PC-3 (cell line): ENCODE results near the gene HAND2. TPM values are rescaled to one million over a fixed set of nuclear protein-coding genes. Genes with fewer than 3 reads are reported as not detected.

Experiments
- ATAC-seq: fragments of 200-7000 bp; cut with Tn5 transposase; 2 replicates; pipeline ENCODE4 v1.9.1; 2020; ENCODE audit warnings: mild to moderate bottlenecking, moderate library complexity
- BruUV-seq: library from RNA; stranded (reverse); fragments of 400-500 nt; replicated peaks from 2 replicates; lab custom pipeline; 2021; lab: Mats Ljungman, UMichigan
- CTCF ChIA-PET: fragments of 300-600 bp; sonication (Branson Sonifier 250); formaldehyde crosslinking; loops from one replicate; lab custom pipeline; 2022; ENCODE audit warnings: antibody characterized with exemption; lab: Charles Lee
- POLR2A ChIA-PET: fragments of 300-600 bp; sonication (Branson Sonifier 250); formaldehyde crosslinking; loops from one replicate; lab custom pipeline; 2022; ENCODE audit warnings: antibody characterized with exemption; ENCODE audit not compliant: unreplicated experiment; lab: Charles Lee
- DNase-seq: peaks from one replicate; pipeline ENCODE4 v3.0.0-alpha.2; 2015
- H2AFZ ChIP-seq: fragments of 300-600 bp; sonication (generic); 2 replicates; pipeline ENCODE4 v1.6.0; 2016; ENCODE audit warnings: antibody characterized with exemption, low read length
- H3F3A ChIP-seq: fragments of 300-600 bp; sonication (generic); one replicate; pipeline ENCODE4 v1.6.0; 2017; ENCODE audit warnings: antibody characterized with exemption, low read length, control low read depth, mild to moderate bottlenecking; ENCODE audit not compliant: unreplicated experiment
- H3K27ac ChIP-seq: fragments of 300-600 bp; sonication (generic); 2 replicates; pipeline ENCODE4 v1.5.1; 2016; ENCODE audit warnings: mild to moderate bottlenecking, low read length
- H3K27me3 ChIP-seq: fragments of 300-600 bp; sonication (generic); 2 replicates; pipeline ENCODE4 v1.6.1; 2016; ENCODE audit warnings: low read length, mixed read lengths
- H3K36me3 ChIP-seq: fragments of 300-600 bp; sonication (generic); 2 replicates; pipeline ENCODE4 v1.6.1; 2016; ENCODE audit warnings: low read depth, mixed run types, low read length, mixed read lengths
- H3K4me1 ChIP-seq: fragments of 300-600 bp; sonication (generic); 2 replicates; pipeline ENCODE4 v1.5.1; 2016; ENCODE audit warnings: low read length; ENCODE audit not compliant: insufficient read depth
- H3K4me2 ChIP-seq: fragments of 300-600 bp; sonication (generic); 2 replicates; pipeline ENCODE4 v1.6.0; 2016; ENCODE audit warnings: low read length
- H3K4me3 ChIP-seq: fragments of 300-600 bp; sonication (generic); 2 replicates; pipeline ENCODE4 v1.5.1; 2016; ENCODE audit warnings: mild to moderate bottlenecking, low read length, mixed read lengths
- H3K79me2 ChIP-seq: fragments of 300-600 bp; sonication (generic); 2 replicates; pipeline ENCODE4 v1.6.1; 2017; ENCODE audit warnings: low read length, mixed read lengths
- H3K9ac ChIP-seq: fragments of 300-600 bp; sonication (generic); 2 replicates; pipeline ENCODE4 v1.6.0; 2016; ENCODE audit warnings: mild to moderate bottlenecking, low read length
- H3K9me2 ChIP-seq: fragments of 300-600 bp; sonication (generic); replicated peaks from 2 replicates; pipeline ENCODE4 v1.6.1; 2016; ENCODE audit warnings: mixed run types, low read length, mixed read lengths
- H3K9me3 ChIP-seq: fragments of 300-600 bp; sonication (generic); 2 replicates; pipeline ENCODE4 v1.6.1; 2016; ENCODE audit warnings: low read length, mixed read lengths
- H4K20me1 ChIP-seq: fragments of 300-600 bp; sonication (generic); 2 replicates; pipeline ENCODE4 v1.6.1; 2016; ENCODE audit warnings: low read length, mixed read lengths
- CTCF ChIP-seq: fragments of 300-600 bp; sonication (generic); conservative IDR thresholded peaks from 2 replicates; pipeline ENCODE4 v1.5.1; 2017; ENCODE audit warnings: antibody characterized with exemption, low read depth, mild to moderate bottlenecking, low read length
- EZH2 ChIP-seq: fragments of 300-600 bp; sonication (generic); IDR thresholded peaks from one replicate; pipeline ENCODE4 v1.6.1; 2017; ENCODE audit warnings: antibody characterized with exemption, mild to moderate bottlenecking, low read length; ENCODE audit not compliant: unreplicated experiment
- EZH2phosphoT487 ChIP-seq: fragments of 300-600 bp; sonication (generic); IDR thresholded peaks from 2 replicates; pipeline ENCODE4 v1.6.1; 2018; ENCODE audit warnings: mild to moderate bottlenecking, antibody characterized with exemption, low read length, borderline replicate concordance
- intact Hi-C: fragments of 100-400 bp; cut with micrococcal nuclease; formaldehyde crosslinking; loops from 2 replicates; pipeline ENCODE4 v1.9.0; 2023
- total RNA-seq: library from RNA; depleted of rRNA; stranded (reverse); fragments of >200 nt; gene quantifications from 2 replicates; pipeline ENCODE4 v1.2.3, GENCODE V29; 2014

Gene HAND2
- total RNA-seq, 1 experiment from 2014 or later, result not detected

DNA sequence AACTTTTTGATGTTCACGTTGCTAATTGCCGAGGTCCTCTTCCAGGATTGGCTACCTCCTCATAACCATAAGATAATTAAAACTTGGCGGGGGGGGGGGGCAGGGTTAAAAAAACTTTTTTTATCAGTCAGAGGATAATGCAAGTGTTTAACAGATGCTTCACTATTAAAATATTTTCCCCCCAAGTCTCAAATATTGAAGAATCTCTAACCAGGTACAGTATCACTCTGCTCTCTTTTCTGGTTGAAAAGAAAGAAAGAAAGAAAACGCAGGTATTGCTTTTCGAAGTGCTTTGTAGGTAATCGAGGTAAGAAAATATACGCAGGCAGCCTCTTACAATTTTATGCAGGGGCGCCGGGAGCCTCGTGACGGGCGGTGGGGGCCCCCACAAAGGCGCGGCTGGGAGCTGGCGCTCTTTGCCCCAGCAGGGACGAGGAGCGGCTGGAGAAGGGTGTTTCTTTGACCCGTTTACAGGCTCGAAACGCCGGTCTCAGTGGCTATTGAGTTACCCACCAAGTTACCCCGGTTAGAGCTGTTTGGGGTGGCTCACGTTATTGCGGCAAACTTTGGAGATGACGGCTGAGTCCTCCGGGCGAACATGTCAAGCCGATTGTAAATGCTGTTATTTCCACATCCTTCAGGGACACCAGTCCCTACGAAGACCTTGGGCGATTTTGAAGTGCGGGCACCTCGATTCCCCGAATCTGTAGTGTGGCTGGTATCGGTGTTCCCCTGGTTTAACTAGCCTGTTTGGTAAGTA is 477 bp upstream of the HAND2 start:
- no peak for DNase-seq
- no peak overlapping the region for H3K27ac ChIP-seq
- H3F3A ChIP-seq, result no peaks in the 10 kb centered on the region
- ATAC-seq, result no peak
- ChIA-PET POLR2A (no interaction called here), CTCF (interaction anchor here (0.7 kb wide), 1 partner anchor 143 kb away, joined by 12 read pairs; no protein-coding TSS in a partner anchor)
- no peaks in the 10 kb centered on the region for H3K4me1 ChIP-seq
- BruUV-seq, result no TSS peak
- no peaks in the 10 kb centered on the region for H3K9me2 ChIP-seq
- no peak overlapping the region for H2AFZ ChIP-seq
- no peak overlapping the region for H3K9ac ChIP-seq
- no peak overlapping the region for H3K4me3 ChIP-seq
- no peak for TF ChIP-seq CTCF
- no peak for TF ChIP-seq EZH2
- no peak for TF ChIP-seq EZH2phosphoT487
- no peaks in the 10 kb centered on the region for H4K20me1 ChIP-seq
- H3K79me2 ChIP-seq, result no peaks in the 10 kb centered on the region
- intact Hi-C loops, result no loop called here
- no peaks in the 10 kb centered on the region for H3K9me3 ChIP-seq
- H3K36me3 ChIP-seq, result no peaks in the 10 kb centered on the region
- H3K4me2 ChIP-seq, result no peak overlapping the region
- peaks cover 82% of the 10 kb centered on the region for H3K27me3 ChIP-seq

DNA sequence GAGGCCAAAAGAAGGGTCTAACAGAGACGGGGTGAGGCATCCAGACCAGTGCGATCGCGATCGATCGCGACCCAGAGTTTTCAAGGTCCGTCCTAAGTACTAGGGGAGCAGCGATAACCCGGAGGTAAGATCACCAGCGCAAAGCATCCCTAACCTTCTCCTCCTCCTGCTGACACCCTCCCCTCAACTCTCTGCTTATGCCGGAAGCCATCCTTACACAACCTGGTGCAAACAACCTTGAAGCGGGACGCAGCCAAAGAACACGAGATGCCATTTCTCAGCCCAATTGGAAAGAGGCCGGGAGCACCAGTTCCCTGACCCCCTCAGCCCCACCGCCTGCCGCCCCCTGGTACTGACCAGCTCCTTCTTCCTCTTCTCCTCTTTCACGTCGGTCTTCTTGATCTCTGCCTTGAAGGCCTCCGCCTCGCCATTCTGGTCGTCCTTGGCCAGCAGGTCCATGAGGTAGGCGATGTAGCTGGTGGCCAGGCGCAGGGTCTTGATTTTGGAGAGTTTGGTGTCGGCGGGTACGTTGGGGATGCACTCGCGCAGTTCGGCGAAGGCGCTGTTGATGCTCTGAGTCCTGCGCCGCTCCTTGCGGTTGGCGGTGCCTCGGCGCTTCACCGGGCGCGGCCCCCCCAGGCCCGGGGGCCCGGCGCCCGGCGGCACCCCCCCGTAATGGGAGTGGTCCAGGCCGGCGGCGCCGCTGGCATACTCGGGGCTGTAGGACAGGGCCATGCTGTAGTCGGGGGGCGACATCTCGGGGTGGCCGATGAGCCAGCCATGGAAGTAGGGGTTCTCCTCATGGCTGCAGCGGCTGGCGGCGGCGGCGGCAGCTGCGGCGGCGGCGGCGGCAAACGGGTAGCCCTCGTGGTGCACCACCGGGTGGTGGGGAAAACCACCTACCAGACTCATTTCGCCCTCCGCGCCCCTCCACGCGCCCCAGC is 1.4 kb downstream of the HAND2 start:
- no TSS peak for BruUV-seq
- Histone ChIP-seq H3K4me1 (no peaks in the 10 kb centered on the region), H3K9me3 (no peaks in the 10 kb centered on the region), H3K9me2 (no peaks in the 10 kb centered on the region), H3K79me2 (no peaks in the 10 kb centered on the region), H3K27me3 (peaks cover 82% of the 10 kb centered on the region), H3K4me3 (no peak overlapping the region), H3K36me3 (no peaks in the 10 kb centered on the region), H4K20me1 (no peaks in the 10 kb centered on the region), H3K9ac (no peak overlapping the region), H3F3A (no peaks in the 10 kb centered on the region), H2AFZ (no peak overlapping the region), H3K4me2 (no peak overlapping the region), H3K27ac (no peak overlapping the region)
- ChIA-PET POLR2A (no interaction called here), CTCF (no interaction called here)
- DNase-seq (no peak), ATAC-seq (no peak)
- intact Hi-C loops, result no loop called here
- TF ChIP-seq CTCF (no peak), EZH2 (no peak), EZH2phosphoT487 (no peak)
